Astrocyte (in vitro differentiated cells and primary cell): Measurements from ENCODE around the gene KMT2A. TPM values are rescaled to one million over a fixed set of nuclear protein-coding genes. Genes with fewer than 3 reads are reported as not detected.
"Not testable (repeated sequence)": the region's sequence is repeated elsewhere in the genome, so short reads cannot be mapped to it uniquely, and the experiment has no call there.

Experiments
- DNase-seq: peaks from one replicate; pipeline ENCODE4 v3.0.0-alpha.2; 2010; ENCODE audit warnings: low read depth
- FAIRE-seq: peaks from 2 replicates; lab custom pipeline; 2011; peaks lifted over from hg19 to GRCh38; lab: Jason Lieb, UNC
- H2AFZ ChIP-seq: 2 replicates; pipeline ENCODE4 v1.6.0; 2012; ENCODE audit warnings: low read depth, low read length, inconsistent platforms
- H3K27ac ChIP-seq: 2 replicates; pipeline ENCODE4 v1.5.1; 2011; ENCODE audit warnings: low read depth, low read length, inconsistent platforms
- H3K27me3 ChIP-seq: 2 replicates; pipeline ENCODE4 v1.6.0; 2011; ENCODE audit warnings: low read length, inconsistent platforms; ENCODE audit not compliant: insufficient read depth
- H3K36me3 ChIP-seq: 2 replicates; pipeline ENCODE4 v1.5.1; 2011; ENCODE audit warnings: low read length, inconsistent platforms; ENCODE audit not compliant: insufficient read depth
- H3K4me1 ChIP-seq: 2 replicates; pipeline ENCODE4 v1.5.1; 2011; ENCODE audit warnings: low read length, inconsistent platforms; ENCODE audit not compliant: insufficient read depth
- H3K4me2 ChIP-seq: 2 replicates; pipeline ENCODE4 v1.6.0; 2012; ENCODE audit warnings: low read length, inconsistent platforms
- H3K4me3 ChIP-seq: 2 replicates; pipeline ENCODE4 v1.5.1; 2011; ENCODE audit warnings: low read depth, mild to moderate bottlenecking, low read length, inconsistent platforms; ENCODE audit not compliant: insufficient read depth
- H3K79me2 ChIP-seq: 2 replicates; pipeline ENCODE4 v1.6.0; 2012; ENCODE audit warnings: mild to moderate bottlenecking, low read length, inconsistent platforms; ENCODE audit not compliant: insufficient read depth
- H3K9ac ChIP-seq: 2 replicates; pipeline ENCODE4 v1.6.0; 2012; ENCODE audit warnings: mild to moderate bottlenecking, low read length, inconsistent platforms
- H3K9me3 ChIP-seq: 2 replicates; pipeline ENCODE4 v1.5.1; 2012; ENCODE audit warnings: low read depth, mild to moderate bottlenecking, low read length, inconsistent platforms; ENCODE audit not compliant: insufficient read depth
- H4K20me1 ChIP-seq: 2 replicates; pipeline ENCODE4 v1.6.0; 2012; ENCODE audit warnings: low read length, inconsistent platforms; ENCODE audit not compliant: insufficient read depth
- H3K27ac Mint-ChIP-seq: one replicate; pipeline ENCODE4 v1.8.0; 2021; ENCODE audit warnings: mild to moderate bottlenecking, mixed read lengths; ENCODE audit not compliant: unreplicated experiment
- H3K27me3 Mint-ChIP-seq: one replicate; pipeline ENCODE4 v1.8.0; 2021; ENCODE audit warnings: low read depth, mixed read lengths; ENCODE audit not compliant: unreplicated experiment
- H3K36me3 Mint-ChIP-seq: one replicate; pipeline ENCODE4 v1.8.0; 2021; ENCODE audit warnings: low read depth, mixed read lengths; ENCODE audit not compliant: unreplicated experiment
- H3K4me1 Mint-ChIP-seq: one replicate; pipeline ENCODE4 v1.8.0; 2021; ENCODE audit warnings: low read depth, mixed read lengths; ENCODE audit not compliant: unreplicated experiment
- H3K4me3 Mint-ChIP-seq: one replicate; pipeline ENCODE4 v1.8.0; 2021; ENCODE audit warnings: mild to moderate bottlenecking, moderate library complexity, mixed read lengths; ENCODE audit not compliant: unreplicated experiment
- H3K9me3 Mint-ChIP-seq: one replicate; pipeline ENCODE4 v1.8.0; 2021; ENCODE audit warnings: mild to moderate bottlenecking, mixed read lengths; ENCODE audit not compliant: unreplicated experiment
- CTCF ChIP-seq: IDR thresholded peaks from 2 replicates; pipeline ENCODE4 v1.5.1; 2011; ENCODE audit warnings: low read depth, mild to moderate bottlenecking, inconsistent platforms, low read length, moderate library complexity; ENCODE audit not compliant: insufficient read depth
- EZH2 ChIP-seq: IDR thresholded peaks from 2 replicates; pipeline ENCODE4 v1.6.1; 2012; ENCODE audit warnings: mild to moderate bottlenecking, low read length, inconsistent platforms; ENCODE audit not compliant: insufficient read depth
- total RNA-seq: library from RNA; stranded (reverse); gene quantifications from 2 replicates; pipeline ENCODE4 v1.2.1, GENCODE V29; 2021

Gene KMT2A
- total RNA-seq, 1 donor from 2014 or later = 60.0 TPM

GRCh38 chr11:118462178-118462577, 25.9 kb downstream of the KMT2A start:
- DNase-seq = no peak
- H3K4me3 ChIP-seq = no peak overlapping the region
- H3K27ac ChIP-seq = no peak overlapping the region
- H3K4me1 ChIP-seq = no peaks in the 10 kb centered on the region
- H4K20me1 ChIP-seq = peaks cover 73% of the 10 kb centered on the region
- TF ChIP-seq EZH2 (no peak), CTCF (no peak)
- H2AFZ ChIP-seq = no peak overlapping the region
- no peaks in the 10 kb centered on the region for H3K27me3 Mint-ChIP-seq
- peaks cover 3% of the 10 kb centered on the region for H3K4me1 Mint-ChIP-seq
- H3K79me2 ChIP-seq = peaks cover 80% of the 10 kb centered on the region
- no peak overlapping the region for H3K4me3 Mint-ChIP-seq
- FAIRE-seq = no peak
- H3K9me3 Mint-ChIP-seq = no peaks in the 10 kb centered on the region
- no peak overlapping the region for H3K9ac ChIP-seq
- H3K36me3 ChIP-seq = no peaks in the 10 kb centered on the region
- no peaks in the 10 kb centered on the region for H3K27me3 ChIP-seq
- H3K27ac Mint-ChIP-seq = no peak overlapping the region
- H3K36me3 Mint-ChIP-seq = no peaks in the 10 kb centered on the region
- no peak overlapping the region for H3K4me2 ChIP-seq
- no peaks in the 10 kb centered on the region for H3K9me3 ChIP-seq

- H3K9me3 Mint-ChIP-seq, H3K27me3 Mint-ChIP-seq, H3K4me3 Mint-ChIP-seq, FAIRE-seq, H3K9me3 ChIP-seq, H3K9ac ChIP-seq, H3K27me3 ChIP-seq, H3K4me3 ChIP-seq, H3K4me1 ChIP-seq, H3K4me1 Mint-ChIP-seq, DNase-seq, H3K4me2 ChIP-seq, H3K27ac ChIP-seq, H3K27ac Mint-ChIP-seq, H2AFZ ChIP-seq: not testable (repeated sequence)
- peaks cover 16% of the 10 kb centered on the region for H3K36me3 Mint-ChIP-seq
- peaks cover 67% of the 10 kb centered on the region for H3K79me2 ChIP-seq
- H4K20me1 ChIP-seq = peaks cover 80% of the 10 kb centered on the region
- peaks cover 17% of the 10 kb centered on the region for H3K36me3 ChIP-seq
Measured at GRCh38 chr11:118468968-118469367, 32.7 kb downstream of the KMT2A start.

GRCh38 chr11:118471030-118471429, 34.7 kb downstream of the KMT2A start:
- no peak overlapping the region for H3K4me3 Mint-ChIP-seq
- peaks cover 2% of the 10 kb centered on the region for H3K4me1 Mint-ChIP-seq
- Histone ChIP-seq H3K4me1 (no peaks in the 10 kb centered on the region), H3K79me2 (peaks cover 63% of the 10 kb centered on the region), H3K4me2 (no peak overlapping the region), H3K36me3 (peaks cover 17% of the 10 kb centered on the region), H3K27ac (no peak overlapping the region), H3K4me3 (no peak overlapping the region), H3K27me3 (no peaks in the 10 kb centered on the region), H3K9me3 (no peaks in the 10 kb centered on the region), H2AFZ (no peak overlapping the region), H3K9ac (no peak overlapping the region), H4K20me1 (peaks cover 75% of the 10 kb centered on the region)
- peaks cover 18% of the 10 kb centered on the region for H3K36me3 Mint-ChIP-seq
- FAIRE-seq (no peak), DNase-seq (no peak)
- H3K27ac Mint-ChIP-seq = no peak overlapping the region
- TF ChIP-seq CTCF (no peak), EZH2 (no peak)
- no peaks in the 10 kb centered on the region for H3K27me3 Mint-ChIP-seq
- H3K9me3 Mint-ChIP-seq = no peaks in the 10 kb centered on the region
